ENCODE data around the gene ITGA1.
"Not testable (repeated sequence)": the region's sequence is repeated elsewhere in the genome, so short reads cannot be mapped to it uniquely, and the experiment has no call there.

Gene ITGA1

GRCh38 chr5:52834320-52834719, 46.6 kb downstream of the ITGA1 start:
- DNase-seq = no peak

DNA sequence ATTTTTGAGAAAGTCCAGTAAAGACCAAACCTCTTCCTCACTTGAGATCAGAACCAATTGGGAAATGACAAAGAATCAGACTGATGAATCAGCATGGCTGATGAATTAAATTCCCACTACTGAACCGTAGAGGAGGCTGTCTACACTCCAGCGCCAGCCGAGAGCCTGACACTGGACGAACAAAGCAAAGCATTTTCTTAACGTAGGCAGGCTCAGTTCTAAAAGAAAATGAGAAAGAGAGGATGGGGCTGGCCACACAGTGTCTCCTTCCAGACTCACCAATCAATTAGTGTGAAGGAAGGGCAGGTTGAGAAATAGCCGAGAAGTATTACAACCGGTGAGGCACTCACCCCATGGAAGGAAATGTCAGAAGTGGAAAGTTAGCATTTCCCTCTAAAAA, 49.4 kb downstream of the ITGA1 start:
- no peak for DNase-seq

- DNase-seq = no peak
These were observed 49.9 kb downstream of the ITGA1 start for GRCh38 chr5:52837591-52838001.

GRCh38 chr5:52838326-52839015, 50.8 kb downstream of the ITGA1 start:
- DNase-seq = no peak

GRCh38 chr5:52839285-52839684, 51.6 kb downstream of the ITGA1 start:
- no peak for DNase-seq

DNA sequence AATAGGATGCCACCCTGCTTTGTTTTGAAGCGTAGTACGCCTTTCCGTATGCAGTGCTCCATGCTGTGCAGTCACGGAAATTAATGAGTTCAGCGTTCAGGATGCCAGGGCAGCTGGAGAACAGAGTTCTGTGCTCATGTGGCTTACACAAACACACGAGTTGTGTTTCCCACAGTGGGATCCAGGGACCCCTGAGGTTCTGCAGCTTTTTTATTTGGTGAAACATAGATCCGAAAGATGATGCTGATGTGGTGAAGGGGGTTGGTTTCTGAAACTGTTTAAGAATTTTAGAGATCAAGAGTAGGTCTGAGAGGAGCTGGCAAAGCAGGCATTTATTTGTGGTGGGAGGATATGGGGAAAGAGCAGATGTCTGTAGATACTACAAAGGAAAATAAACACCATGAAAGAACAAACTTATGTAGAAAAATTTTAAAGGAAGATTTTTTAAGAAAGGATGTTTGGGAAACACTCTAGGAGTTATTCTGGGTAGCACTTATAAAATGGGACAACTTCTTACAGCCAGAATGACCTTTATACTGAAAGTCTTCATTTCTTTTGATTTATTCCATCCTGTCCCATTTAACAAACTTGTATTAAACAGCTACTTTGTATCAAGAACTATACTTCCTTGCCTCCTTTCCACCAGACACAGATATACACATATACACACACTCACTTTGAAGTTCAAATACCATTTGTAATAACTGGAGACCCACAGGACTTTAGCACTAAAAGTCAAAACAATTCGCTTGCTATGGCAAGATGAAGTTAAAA, 52.7 kb downstream of the ITGA1 start:
- DNase-seq = no peak

DNA sequence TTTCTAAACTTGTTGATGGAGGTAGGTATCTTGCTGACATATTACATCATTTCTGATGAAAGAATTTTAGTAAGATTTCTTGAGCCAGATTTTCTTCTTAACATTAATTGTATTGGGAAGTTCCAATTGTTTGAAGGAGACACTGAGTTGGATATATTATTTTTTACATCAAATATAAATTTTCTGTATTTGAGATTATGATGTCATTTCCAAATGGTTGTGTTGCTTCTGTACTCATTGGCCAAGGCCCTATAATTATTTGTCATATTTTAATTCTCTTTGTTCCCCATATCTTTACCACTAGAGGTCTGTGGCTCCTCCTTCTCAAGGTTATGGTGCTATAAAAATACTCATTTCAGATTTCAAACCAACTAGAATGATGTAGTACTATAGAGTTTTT, 53.4 kb downstream of the ITGA1 start:
- DNase-seq = no peak

DNA sequence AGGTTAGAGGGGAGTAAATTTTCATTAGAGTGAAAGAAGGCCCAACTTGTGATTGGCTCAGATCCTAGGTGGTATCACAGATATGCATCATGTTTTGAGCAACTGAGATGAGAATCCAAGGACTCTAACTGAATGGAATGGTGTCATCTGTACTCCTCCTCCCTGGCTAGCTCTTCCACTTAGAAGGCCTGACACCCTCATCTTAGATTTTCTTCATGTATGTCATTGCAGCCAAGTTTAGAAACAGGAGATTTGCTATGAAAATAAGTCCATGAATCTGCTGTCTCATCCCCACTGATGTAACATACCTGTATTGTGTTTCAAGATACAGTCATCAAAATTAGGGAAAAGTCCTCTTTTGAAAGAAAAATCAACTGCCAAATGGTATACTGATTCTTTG, 54.4 kb downstream of the ITGA1 start:
- DNase-seq = no peak

GRCh38 chr5:52844885-52845284, 57.2 kb downstream of the ITGA1 start:
- DNase-seq = no peak

DNA sequence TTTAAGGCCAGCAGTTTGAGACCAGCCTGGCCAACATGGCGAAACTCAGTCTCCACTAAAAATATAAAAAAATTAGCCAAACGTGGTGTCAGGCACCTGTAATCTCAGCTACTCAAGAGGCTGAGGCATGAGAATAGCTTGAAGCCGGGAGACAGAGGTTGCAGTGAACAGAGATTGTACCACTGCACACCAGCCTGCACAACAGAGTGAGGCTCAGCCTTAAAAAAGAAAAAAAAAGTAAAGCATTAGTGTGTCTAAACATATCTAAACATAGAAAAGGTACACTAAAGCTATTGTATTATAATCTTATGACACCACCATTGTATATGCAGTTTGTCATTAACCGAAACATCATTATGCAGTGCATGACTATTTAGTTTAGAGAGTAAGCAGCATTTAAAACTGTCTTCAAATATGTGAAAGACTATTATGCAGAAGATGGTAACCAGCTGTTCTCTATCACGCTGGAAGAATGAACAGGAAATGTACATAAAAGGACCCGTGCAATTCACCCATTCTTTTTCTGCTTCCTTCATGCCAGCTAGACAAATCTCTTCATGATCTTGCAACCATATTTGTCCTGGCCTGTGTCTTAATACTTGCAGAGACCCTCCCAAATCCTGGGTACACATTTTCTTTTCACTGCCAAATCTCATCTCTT, 58.6 kb downstream of the ITGA1 start:
- no peak for DNase-seq

- not testable (repeated sequence) for DNase-seq
These were observed 61.0 kb downstream of the ITGA1 start for GRCh38 chr5:52848688-52849087.

- no peak for DNase-seq
These were observed 61.8 kb downstream of the ITGA1 start for GRCh38 chr5:52849544-52849943.

GRCh38 chr5:52853650-52854049, 65.9 kb downstream of the ITGA1 start:
- DNase-seq = no peak

- DNase-seq = no peak
These were observed 66.6 kb downstream of the ITGA1 start for GRCh38 chr5:52854301-52854700.

DNA sequence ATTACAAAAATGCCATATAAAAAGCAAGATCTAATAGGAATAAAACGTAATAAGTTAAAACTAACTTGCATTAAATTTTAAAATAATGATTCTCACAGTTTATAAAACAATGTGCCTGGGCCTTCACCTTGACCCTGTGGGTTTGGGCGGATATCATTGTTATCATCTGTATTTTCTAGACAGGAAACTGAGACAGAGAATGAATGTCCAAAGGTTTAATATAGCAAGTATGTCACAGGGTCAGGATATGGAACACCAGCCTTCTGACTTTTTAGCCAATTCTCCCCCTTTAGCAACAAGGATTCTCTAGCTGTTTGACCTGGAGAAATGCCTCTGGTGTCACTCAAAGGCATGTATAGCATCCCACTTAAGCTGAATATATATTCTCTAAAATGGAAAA, 67.2 kb downstream of the ITGA1 start:
- no peak for DNase-seq

DNA sequence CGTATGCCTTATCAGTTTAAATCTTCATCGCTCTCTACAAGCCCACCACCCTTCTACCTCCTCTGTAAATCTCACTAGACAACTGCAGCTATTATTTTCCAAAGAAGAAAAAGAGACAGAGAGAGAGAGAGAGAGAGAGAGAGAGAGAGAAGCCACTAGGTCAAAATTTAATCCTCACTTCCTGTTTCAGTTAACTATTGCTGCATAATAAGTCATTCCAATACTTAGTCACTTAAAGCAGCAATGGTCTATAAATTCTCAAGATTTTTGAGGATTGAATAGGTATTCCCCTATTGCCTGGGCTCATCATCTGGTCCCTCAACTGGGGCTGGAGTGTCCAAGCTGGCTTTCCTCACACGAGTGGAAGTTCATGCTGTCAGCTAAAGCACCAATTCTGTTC, 68.8 kb downstream of the ITGA1 start:
- DNase-seq = no peak

GRCh38 chr5:52859628-52860027, 71.9 kb downstream of the ITGA1 start:
- DNase-seq = no peak

DNA sequence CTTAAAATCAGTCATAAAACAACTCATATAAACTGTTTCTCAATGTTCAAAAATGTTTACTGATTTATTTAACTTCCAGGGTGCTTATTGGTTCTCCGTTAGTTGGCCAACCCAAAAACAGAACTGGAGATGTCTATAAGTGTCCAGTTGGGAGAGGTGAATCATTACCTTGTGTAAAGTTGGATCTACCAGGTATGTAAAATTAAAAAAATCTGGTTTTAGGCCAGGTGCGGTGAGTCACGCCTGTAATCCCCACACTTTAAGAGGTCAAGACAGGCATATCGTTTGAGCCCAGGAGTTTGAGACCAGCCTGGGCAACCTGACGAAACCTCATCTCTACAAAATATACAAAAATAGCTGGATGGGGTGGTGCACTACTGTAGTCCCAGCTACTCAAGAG, 73.7 kb downstream of the ITGA1 start:
- DNase-seq = no peak

DNA sequence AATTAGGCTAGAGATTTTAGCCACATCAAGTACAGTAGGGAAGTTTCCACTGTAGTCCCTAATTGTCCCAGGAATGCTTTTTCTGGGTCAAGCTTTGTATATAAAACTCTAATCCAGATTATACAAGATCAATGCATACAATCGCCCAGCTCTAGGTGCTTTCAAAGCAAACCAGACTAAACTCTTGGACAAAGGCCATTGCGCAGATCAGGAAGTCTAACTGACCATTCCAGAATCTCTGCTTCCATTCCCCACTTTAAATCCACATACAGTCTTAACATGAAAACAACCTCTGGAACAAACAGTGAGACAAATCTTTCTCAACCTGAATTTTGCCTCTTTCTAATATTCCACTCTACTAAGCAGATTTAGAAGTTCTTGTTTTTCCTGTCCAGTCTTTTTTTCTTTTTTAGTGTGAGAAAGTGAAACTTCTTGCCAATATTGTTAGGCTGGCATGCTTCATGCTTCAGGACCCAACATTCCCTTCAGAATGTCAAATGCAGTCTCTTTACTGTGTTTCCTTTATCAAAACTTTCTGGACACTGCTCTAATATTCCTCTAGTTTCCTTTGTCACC, 76.1 kb downstream of the ITGA1 start:
- no peak for DNase-seq

- no peak for DNase-seq
These were observed 76.7 kb downstream of the ITGA1 start for GRCh38 chr5:52864371-52864770.

GRCh38 chr5:52864884-52865283, 77.2 kb downstream of the ITGA1 start:
- no peak for DNase-seq

DNA sequence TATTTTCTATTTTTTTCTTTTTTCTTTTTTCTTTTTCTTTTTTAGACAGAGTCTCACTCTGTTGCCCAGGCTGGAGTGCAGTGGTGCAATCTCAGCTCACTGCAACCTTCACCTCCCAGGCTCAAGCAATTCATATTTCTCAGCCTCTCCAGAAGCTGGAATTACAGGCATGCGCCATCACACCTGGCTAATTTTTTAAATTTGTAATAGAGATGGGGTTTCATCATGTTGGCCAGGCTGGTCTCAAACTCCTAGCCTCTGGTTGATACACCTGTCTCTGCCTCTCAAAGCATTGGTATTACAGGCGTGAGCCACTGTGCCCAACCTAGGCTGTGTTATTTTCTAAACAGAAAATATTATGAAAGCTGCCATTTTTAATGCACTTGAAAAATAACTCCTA, 78.3 kb downstream of the ITGA1 start:
- DNase-seq = not testable (repeated sequence)

DNA sequence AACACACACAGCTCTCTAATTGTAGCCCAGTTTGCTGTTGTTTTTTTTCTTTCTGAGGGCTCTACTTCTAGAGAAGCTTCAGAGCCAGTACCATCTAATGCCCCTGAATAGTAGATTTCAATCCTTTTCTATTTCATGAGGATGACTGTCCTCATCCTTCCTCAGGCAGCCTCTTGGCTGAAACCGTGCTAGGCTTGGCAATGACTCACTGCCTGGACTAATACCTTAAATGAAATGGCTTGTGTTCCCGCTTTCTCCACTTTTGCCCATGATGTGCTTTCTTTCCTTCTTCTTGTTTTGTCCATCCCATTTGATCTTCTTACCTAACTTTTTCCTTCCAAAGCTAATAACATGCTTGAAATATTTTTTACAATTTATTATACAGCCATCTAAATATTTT, 80.1 kb downstream of the ITGA1 start:
- DNase-seq = no peak

GRCh38 chr5:52868417-52868816, 80.7 kb downstream of the ITGA1 start:
- DNase-seq = no peak

All from bone marrow (tissue), 2 donors.